Hepatocyte (in vitro differentiated cells): ENCODE results near the gene WWTR1. TPM values are rescaled to one million over a fixed set of nuclear protein-coding genes. Genes with fewer than 3 reads are reported as not detected.

ENCODE experiments used
- DNase-seq: peaks from one replicate; pipeline ENCODE4 v3.0.0-alpha.2; 2016; ENCODE audit warnings: low spot score
- H2AFZ ChIP-seq: fragments of 200-600 bp; sonication (generic); 2 replicates; pipeline ENCODE4 v1.6.0; 2016; ENCODE audit warnings: antibody characterized with exemption, mild to moderate bottlenecking
- H3K27ac ChIP-seq: fragments of 200-600 bp; sonication (generic); 2 replicates; pipeline ENCODE4 v1.5.1; 2016; ENCODE audit warnings: mild to moderate bottlenecking
- H3K27me3 ChIP-seq: fragments of 200-600 bp; sonication (generic); 2 replicates; pipeline ENCODE4 v1.6.1; 2016
- H3K36me3 ChIP-seq: fragments of 200-600 bp; sonication (generic); replicated peaks from 2 replicates; pipeline ENCODE4 v1.5.1; 2016; ENCODE audit warnings: low read depth; ENCODE audit not compliant: insufficient read depth
- H3K4me1 ChIP-seq: fragments of 200-600 bp; sonication (generic); 2 replicates; pipeline ENCODE4 v1.5.1; 2016; ENCODE audit warnings: mild to moderate bottlenecking, moderate library complexity; ENCODE audit not compliant: insufficient read depth
- H3K4me2 ChIP-seq: fragments of 200-600 bp; sonication (generic); 2 replicates; pipeline ENCODE4 v1.6.0; 2016
- H3K4me3 ChIP-seq: fragments of 200-600 bp; sonication (generic); 2 replicates; pipeline ENCODE4 v1.5.1; 2016; ENCODE audit warnings: mild to moderate bottlenecking
- H3K79me2 ChIP-seq: fragments of 200-600 bp; sonication (generic); 2 replicates; pipeline ENCODE4 v1.6.0; 2017; ENCODE audit warnings: mild to moderate bottlenecking
- H3K9me2 ChIP-seq: fragments of 200-600 bp; sonication (generic); replicated peaks from 2 replicates; pipeline ENCODE4 v1.6.0; 2017; ENCODE audit warnings: mild to moderate bottlenecking; ENCODE audit not compliant: insufficient read depth
- H3K9me3 ChIP-seq: fragments of 200-600 bp; sonication (generic); 2 replicates; pipeline ENCODE4 v1.5.1; 2016; ENCODE audit warnings: low read depth, mild to moderate bottlenecking
- H4K20me1 ChIP-seq: fragments of 200-600 bp; sonication (generic); 2 replicates; pipeline ENCODE4 v1.6.0; 2016; ENCODE audit warnings: mild to moderate bottlenecking; ENCODE audit not compliant: insufficient read depth, poor library complexity, severe bottlenecking
- EZH2 ChIP-seq: fragments of 200-600 bp; sonication (generic); IDR thresholded peaks from 2 replicates; pipeline ENCODE4 v1.6.1; 2016; ENCODE audit warnings: antibody characterized with exemption, mild to moderate bottlenecking, borderline replicate concordance
- EZH2phosphoT487 ChIP-seq: fragments of 200-600 bp; sonication (generic); IDR thresholded peaks from one replicate; pipeline ENCODE4 v1.6.1; 2018; ENCODE audit warnings: antibody characterized with exemption, mild to moderate bottlenecking, low read depth, moderate library complexity; ENCODE audit not compliant: unreplicated experiment, severe bottlenecking
- WGBS: methylation state at CpG from one replicate; pipeline ENCODE4 v1.1.6; 2016; ENCODE audit warnings: low lambda C conversion rate; ENCODE audit errors: missing lambda C conversion rate; 5-methylcytosine and 5-hydroxymethylcytosine counted together
- polyA plus RNA-seq: library from polyadenylated mRNA; unstranded; fragments of >200 nt; fragmentation: Nextera tagmentation; extraction: Ambion mirVana; gene quantifications from 2 replicates; pipeline ENCODE4 v1.2.1, GENCODE V29; 2016
- total RNA-seq: library from RNA; depleted of rRNA; stranded (reverse); fragments of >200 nt; gene quantifications from 2 replicates; pipeline ENCODE4 v1.2.3, GENCODE V29; 2014
- TF ChIP-seq, protein P1 (sequence below): fragments of 200-600 bp; sonication (generic); IDR thresholded peaks from 2 replicates; pipeline ENCODE4 v1.5.1; 2016; ENCODE audit warnings: antibody characterized with exemption, mild to moderate bottlenecking; ENCODE audit not compliant: poor library complexity

The WWTR1 gene
- total and polyA plus RNA-seq, 2 experiments from 2014 or later = 40.5 to 54.7 TPM

DNA sequence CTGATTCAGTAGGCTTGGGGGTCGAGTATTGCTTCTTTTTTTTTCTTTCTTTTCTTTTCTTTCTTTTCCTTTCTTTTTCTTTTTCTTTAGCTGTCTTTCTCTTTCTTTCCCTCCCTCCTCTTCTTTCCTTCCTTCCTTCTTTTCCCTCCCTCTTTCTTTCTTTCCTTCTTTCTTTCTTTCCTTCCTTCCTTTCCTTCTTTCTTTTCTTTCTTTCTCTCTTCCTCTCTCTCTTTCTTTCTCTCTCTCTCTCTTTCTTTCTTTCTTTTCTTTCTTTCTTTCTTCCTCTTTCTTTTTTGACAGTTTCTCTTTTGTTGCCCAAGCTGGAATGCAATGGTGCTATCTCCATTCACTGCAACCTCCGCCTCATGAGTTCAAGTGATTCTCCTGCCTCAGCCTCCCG lies 147.3 kb downstream of the WWTR1 start:
- Histone ChIP-seq H3K27me3 (no peaks in the 10 kb centered on the region), H3K4me1 (no peaks in the 10 kb centered on the region)

DNA sequence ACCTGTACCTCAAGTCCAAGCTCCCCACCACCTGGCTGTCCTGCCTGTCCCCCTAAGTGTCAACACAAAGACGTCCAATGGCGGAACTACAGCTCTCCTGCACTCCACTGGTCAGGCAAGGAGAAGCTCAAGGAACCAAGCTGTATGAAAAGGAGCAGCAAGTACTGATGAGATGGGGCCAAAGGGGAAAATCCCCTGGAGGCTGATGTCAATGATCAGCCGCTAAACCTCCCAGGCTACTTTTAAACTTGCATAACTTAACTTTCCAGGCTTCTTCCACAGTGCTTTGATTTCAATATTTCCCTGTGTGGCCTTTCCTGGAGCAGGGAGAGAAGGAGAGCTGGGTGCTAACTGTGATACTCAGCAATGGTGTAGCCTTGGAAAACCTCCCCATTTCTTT lies 148.3 kb downstream of the WWTR1 start:
- Histone ChIP-seq H3K36me3 (no peaks in the 10 kb centered on the region), H3K27me3 (no peaks in the 10 kb centered on the region), H3K79me2 (no peaks in the 10 kb centered on the region), H3K4me1 (no peaks in the 10 kb centered on the region), H3K9me2 (no peaks in the 10 kb centered on the region), H4K20me1 (no peaks in the 10 kb centered on the region), H3K4me3 (no peak overlapping the region), H2AFZ (no peak overlapping the region), H3K4me2 (no peak overlapping the region), H3K9me3 (no peaks in the 10 kb centered on the region), H3K27ac (no peak overlapping the region)
- 81% methylated on average over 3 of the region's 3 CpGs for WGBS
- no peak for DNase-seq
- TF ChIP-seq, protein P1, sequence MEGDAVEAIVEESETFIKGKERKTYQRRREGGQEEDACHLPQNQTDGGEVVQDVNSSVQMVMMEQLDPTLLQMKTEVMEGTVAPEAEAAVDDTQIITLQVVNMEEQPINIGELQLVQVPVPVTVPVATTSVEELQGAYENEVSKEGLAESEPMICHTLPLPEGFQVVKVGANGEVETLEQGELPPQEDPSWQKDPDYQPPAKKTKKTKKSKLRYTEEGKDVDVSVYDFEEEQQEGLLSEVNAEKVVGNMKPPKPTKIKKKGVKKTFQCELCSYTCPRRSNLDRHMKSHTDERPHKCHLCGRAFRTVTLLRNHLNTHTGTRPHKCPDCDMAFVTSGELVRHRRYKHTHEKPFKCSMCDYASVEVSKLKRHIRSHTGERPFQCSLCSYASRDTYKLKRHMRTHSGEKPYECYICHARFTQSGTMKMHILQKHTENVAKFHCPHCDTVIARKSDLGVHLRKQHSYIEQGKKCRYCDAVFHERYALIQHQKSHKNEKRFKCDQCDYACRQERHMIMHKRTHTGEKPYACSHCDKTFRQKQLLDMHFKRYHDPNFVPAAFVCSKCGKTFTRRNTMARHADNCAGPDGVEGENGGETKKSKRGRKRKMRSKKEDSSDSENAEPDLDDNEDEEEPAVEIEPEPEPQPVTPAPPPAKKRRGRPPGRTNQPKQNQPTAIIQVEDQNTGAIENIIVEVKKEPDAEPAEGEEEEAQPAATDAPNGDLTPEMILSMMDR = no peak
- TF ChIP-seq EZH2phosphoT487 (no peak), EZH2 (no peak)

More for the DNA sequence above, 147.3 kb downstream of the WWTR1 start:
- no peaks in the 10 kb centered on the region for H4K20me1 ChIP-seq
- DNase-seq = no peak
- 94% methylated on average over 3 of the region's 3 CpGs for WGBS
- no peaks in the 10 kb centered on the region for H3K9me2 ChIP-seq
- no peaks in the 10 kb centered on the region for H3K36me3 ChIP-seq
- H2AFZ ChIP-seq = no peak overlapping the region
- no peak overlapping the region for H3K4me3 ChIP-seq
- H3K4me2 ChIP-seq = no peak overlapping the region
- no peak overlapping the region for H3K27ac ChIP-seq
- no peaks in the 10 kb centered on the region for H3K79me2 ChIP-seq
- no peaks in the 10 kb centered on the region for H3K9me3 ChIP-seq
- TF ChIP-seq EZH2phosphoT487 (no peak), EZH2 (no peak)
- TF ChIP-seq, protein P1 = no peak

DNA sequence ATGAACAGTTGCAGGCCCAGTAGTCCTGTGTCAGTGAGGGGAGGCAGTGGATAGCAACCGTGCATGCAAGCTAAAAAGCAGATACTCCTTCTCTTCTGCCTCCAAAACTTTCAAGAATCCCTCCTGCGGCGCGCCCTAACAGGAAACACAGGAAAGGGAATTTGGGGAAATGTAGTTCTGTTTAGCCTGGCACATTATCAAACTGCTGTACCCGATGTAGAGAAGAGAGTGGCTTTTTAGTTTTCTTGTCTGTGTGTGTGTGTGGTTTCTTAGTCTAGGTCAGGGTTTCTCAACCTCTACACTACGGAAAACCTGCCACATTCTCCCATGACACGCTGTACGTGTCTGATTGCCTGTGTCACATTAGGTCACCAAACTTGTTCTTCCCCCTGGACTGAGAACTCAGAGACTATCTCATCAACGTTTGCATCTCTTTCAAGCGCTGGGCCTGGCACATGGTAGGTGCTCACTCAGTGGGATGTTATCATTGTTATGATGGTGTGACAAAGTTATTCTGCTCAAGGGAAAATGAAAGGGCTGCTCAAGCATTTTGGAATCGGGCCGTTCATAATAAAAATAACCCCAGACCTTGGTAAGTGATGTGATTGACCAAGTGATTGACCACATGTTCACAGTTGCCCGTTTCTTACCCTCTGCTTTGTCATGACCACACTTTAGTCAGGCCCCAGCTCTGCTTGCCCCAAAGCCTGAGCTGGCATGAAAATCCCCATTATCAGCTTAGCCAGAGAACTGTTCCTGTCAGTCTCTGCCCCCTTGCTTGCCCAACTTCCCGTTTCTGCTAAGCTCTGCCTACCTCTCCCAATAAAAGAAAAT lies 150.1 kb downstream of the WWTR1 start:
- WGBS = 64% methylated on average over 14 of the region's 14 CpGs
- TF ChIP-seq, protein P1 = no peak
- TF ChIP-seq EZH2 (no peak), EZH2phosphoT487 (no peak)

More for the DNA sequence above, 150.1 kb downstream of the WWTR1 start:
- Histone ChIP-seq H3K4me1 (no peaks in the 10 kb centered on the region), H3K9me3 (no peaks in the 10 kb centered on the region), H3K9me2 (no peaks in the 10 kb centered on the region), H2AFZ (no peak overlapping the region), H3K36me3 (no peaks in the 10 kb centered on the region), H3K27ac (no peak overlapping the region), H3K79me2 (no peaks in the 10 kb centered on the region), H4K20me1 (no peaks in the 10 kb centered on the region), H3K27me3 (no peaks in the 10 kb centered on the region), H3K4me3 (no peak overlapping the region), H3K4me2 (no peak overlapping the region)
- no peak for DNase-seq
